RKO (cell line): ENCODE data around the gene CASZ1.

Source experiments
- DNase-seq: peaks from one replicate; pipeline ENCODE4 v3.0.0-alpha.2; 2016; ENCODE audit warnings: low spot score

The CASZ1 gene

DNA sequence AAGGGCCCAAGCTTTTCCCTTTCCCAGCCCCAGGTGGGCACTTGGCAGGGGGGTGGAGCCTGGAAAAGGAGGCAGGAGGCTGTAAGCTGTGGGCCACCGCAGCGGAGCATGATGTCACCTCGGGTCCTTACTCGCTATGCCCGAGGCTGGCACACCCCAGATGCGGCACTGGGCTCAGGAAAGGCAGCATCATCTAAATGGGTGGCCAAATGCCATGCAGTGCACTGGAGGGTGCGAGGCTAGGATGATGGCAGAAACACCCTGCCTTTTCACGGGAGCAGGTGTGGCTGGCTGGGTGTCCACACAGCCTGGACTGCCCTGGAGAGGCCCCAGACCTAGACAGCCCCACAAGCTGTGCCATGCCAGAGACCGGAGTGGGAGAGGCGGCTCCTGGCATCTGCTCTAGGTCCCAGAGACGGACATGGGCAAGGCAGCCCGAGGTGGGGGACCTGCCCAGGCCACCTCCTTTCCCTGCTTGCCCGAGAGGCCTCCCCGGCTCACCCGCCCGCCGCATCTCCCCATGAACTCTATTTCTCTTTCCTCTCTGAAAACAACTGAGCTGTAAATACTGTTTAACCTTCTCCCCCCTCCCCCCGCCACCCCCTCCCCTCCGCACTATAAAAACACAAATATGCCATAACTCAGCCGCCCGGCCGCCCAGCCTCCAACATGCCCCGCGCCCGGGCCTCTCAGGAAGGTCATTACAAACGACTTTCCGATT is 124.7 kb downstream of the CASZ1 start:
- DNase-seq = no peak

DNA sequence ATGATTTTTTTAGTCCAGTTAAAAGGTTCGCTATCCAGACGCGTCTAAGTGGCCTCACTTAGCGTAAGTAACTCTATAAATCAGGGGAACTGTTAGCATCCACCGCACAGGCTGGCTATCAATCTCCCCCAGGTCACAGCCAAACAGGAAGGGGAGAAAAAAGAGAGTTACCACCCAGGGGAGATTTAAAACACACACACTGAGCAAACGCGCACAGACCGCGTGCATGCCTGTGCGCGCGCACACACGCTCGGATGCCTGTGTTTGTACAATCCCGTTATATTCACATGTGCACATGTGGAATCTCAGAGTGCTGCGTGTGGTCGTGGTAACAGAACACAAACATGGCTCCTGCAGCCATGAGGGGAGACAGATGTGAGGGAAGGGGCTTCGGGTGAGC is 125.4 kb downstream of the CASZ1 start:
- no peak for DNase-seq

DNA sequence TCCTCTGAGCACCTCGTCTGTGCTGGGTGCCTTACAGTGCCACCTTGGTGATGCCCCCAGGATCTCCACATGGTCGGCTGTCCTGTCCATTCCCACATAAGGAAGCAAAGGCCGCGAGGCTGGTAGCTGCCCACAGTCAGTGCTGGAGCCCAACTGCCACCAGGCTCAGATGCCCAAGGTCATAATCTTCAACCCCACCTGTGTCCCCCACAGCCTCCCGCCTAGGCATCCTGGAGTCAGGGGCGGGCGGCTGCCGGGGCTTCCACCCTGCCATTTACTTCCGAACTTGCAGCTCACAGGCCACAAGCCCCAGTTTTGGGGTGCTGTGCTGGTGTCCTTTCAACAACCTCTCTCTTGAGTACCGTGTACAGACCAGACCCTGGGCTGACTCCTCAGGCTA is 126.3 kb downstream of the CASZ1 start:
- no peak for DNase-seq

DNA sequence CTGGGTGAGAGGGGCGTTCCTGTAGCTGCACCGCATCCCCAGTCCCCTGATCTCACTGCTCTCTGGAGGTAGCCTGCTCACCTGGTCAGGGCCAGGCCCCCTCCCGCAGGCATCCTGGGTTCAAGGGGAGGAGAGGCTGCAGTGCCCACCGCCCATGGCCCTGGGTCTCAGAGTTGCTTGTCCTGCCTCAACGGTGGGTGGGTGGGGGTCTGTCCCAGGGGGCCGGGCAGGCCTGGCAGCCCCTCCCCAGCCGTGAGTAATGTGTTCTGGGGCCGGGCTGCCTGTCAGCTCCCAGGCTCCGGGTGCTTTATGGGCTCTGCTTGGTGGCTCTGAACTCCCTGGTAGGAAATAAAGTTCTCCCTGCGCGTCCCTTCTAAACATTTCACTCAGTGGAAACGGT is 126.9 kb downstream of the CASZ1 start:
- DNase-seq = no peak

DNA sequence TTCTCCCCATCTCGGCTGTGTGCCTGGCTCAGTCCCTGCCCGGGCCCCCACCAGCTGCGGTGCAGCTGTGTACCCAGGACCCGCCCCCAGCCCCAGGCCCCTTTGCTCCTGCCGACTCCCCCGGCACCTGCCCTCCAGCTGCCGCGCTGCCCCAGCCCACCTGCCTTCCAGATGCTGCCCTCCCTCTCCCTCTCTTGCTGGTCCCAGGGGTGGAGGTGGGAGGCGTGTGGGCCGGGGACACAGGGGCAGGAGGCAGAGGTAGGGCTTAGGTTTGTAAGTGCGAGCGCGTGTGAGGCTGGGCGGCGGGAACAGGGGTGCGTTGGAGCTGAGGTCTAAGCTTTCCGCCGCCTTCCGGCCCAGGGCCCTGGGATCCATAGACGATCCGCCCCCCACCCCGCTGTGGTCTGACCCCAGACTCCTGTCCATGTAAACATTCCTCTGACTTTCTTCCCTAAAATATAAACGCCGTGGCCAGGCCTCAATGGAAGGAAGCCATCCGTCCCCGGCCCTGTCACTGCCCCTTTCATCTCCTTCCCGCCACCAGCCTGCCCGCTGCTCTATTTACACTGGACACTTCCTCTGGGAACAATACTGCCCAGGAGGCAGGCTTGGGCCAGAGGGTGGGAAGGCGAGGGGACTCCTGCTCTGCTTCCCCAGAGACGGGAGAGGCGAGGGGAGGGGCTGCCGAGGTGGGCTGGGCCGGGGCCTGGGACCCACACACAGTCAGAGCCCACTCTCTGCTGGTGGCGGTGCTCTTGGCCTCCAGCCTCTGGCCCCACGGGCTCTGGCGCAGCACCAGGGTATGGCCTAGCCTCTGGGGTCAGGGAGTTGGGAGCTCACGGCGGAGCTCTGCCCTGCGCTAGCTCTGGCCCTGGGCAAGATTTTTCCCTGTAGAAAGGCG is 128.3 kb downstream of the CASZ1 start:
- DNase-seq = no peak

DNA sequence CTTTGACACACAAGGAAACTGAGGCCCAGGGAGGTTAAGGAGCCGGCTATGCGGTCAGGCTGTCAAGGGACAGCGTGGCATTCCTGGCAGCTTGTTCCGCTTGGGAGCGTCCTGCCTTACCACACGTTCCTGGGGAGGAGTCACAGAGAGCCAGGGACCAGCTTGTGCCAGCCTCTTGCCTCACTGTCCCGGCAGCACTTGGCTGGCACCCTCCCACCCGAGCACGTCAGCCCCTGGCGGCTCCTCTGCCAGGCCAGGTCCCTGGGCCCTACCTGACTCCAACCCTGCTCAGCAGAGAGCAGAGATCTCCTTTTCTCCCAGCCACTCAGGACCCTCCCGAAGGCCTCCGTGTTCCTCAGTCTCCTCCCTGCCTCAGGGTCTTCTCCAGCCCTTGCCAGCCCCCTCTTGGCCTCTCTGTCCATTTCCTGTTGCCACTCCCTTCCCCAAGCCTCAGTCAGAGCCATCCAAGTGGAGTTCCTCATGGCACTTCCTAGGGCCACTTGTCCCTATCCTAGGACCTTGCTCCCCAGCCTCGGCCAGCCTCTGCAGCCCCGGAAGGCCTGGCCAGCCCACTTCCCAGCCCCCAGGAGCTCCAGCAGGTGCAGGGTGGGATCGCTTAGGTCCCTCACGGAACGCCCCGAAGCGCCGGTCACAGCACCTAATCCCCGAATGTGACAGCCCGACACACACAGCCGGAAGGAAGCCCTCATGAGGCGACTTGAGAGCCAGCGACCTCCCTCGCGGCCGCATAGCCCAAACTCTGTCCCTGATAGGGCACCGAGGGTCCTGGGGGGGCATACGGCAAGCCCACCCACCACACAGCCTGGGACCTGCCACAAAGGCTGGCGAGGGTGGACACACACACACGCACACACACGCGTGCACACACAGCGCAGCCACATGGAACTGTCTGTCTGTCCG is 130.3 kb downstream of the CASZ1 start:
- DNase-seq = no peak

DNA sequence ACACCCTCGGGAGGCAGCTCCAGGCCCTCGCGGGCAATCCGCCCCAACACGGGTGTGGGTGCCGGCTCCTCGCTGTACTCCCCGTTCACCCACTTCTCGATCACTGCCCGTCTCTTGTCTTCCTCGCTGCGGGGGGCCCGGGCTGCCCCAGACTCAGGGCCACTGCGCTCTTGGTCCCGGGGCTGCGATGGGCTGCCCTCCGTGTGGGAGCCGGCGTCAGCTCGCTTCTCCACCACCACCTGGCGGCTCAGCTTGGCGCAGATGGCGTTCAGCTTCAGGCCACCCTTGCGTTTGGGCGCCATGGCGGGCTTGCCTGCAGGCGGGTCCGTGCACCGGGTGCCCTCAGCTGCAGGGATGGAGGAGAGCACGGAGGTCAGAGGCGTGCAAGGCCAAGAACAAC is 131.2 kb downstream of the CASZ1 start:
- DNase-seq = no peak

DNA sequence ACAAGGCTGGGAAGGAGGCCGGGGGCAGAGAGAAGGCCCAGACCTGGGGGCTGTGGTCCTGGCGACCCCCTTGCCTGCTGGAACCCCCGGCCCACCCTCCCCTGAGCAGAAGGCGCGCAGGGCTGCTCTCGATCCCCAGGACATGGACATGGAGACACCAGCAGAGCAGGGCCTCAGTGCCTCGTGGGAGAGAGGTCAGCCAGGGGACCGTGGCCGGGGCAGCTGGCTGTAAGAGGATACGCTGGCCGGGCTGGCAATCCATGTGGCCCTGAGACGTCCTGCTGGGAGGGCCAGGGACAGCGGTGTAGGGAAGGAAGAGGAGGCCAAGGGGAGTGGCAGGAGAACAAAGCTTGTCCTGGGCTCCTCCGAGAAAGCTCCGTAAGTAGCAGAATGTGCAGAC is 132.2 kb downstream of the CASZ1 start:
- DNase-seq = no peak

DNA sequence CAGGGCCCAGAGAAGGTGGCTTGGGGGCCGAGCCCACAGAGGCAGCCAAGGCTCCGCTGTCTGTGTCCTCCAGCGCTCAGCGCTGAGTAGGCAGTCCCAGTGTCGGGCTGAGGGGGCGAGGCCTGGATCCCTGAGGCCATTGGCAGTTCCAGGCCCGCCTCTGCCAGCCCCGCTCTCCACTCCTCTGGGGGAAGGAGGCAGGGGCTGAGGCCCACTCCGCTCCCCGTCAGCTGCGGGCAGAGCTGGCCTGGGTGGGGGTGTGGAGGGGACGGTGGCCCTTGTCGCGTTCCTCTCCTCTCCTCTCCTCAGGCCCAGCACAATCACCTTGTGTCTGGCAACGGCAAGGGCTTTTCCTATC is 132.8 kb downstream of the CASZ1 start:
- no peak for DNase-seq

DNA sequence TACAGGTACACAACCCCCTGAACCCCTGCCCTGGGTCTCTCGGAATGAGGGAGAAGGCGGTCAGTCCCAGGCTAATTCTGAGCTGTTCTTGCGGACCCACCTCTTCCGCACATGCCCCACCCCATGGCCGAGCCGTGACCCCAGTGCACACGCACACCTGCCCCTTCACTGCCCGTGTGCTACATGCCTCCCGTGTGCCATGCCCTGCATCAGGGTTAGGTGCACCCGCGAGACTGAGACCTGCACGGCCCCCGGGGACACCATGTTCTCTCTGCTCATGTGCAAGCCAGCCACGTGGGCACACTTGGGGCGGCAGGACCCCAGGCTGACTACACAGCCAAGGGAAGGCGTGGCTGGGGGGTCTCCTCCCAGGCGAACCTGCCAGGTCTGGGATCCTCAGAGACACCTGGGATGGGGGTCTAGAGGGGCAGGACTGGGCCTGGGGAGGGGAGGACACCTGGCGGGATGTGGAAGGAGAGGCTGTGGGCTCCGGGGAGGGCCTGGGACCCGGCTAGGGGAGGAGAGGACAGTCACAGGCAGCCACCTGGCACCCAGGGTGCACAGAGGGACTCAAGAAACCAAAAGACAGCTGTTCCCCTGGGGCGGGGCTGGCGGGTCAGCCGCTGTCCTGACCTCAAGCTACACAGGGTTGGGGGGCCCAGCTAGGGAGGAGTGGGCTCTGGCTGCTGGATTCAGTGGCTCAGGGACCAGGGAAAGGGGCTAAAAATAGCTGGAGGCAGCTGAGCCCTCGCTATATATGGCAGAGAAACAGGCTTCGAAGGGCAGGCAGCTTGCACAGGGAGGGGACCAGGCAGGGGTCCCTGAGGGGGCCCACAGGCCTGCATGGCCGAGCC is 133.4 kb downstream of the CASZ1 start:
- no peak for DNase-seq

DNA sequence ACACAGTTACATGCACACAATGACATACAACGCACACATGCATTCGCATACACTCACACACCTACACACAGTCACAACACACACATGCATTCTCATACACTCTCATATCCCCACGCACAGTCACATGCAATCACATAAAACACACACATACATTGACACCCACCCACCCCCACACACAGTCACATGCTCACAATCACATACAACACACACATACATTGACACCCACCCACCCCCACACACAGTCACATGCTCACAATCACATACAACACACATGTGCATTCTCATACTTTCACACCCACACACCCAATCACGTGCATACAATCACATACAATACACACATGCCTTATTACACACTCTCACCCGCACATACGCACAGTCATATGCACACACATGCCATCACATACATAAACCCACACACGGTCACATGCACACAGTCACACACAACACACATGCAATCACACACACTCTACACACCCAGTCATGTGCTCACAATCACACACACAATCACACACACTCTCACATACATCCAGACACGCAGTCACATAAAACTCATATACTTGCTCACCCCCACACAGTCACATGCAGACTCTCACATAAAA is 134.3 kb downstream of the CASZ1 start:
- no peak for DNase-seq

DNA sequence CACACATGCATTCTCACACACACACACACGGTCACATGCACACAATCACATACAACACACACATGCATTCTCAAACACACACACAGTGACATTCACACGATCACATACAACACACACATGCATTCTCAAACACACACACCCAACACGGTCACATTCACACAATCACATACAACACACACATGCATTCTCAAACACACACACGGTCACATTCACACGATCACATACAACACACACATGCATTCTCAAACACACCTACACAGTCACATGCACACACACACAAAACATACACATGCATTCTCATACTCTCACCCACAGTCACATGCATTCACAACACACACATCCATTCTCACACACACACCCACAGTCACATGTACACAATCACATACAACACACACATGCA is 135.0 kb downstream of the CASZ1 start:
- no peak for DNase-seq

DNA sequence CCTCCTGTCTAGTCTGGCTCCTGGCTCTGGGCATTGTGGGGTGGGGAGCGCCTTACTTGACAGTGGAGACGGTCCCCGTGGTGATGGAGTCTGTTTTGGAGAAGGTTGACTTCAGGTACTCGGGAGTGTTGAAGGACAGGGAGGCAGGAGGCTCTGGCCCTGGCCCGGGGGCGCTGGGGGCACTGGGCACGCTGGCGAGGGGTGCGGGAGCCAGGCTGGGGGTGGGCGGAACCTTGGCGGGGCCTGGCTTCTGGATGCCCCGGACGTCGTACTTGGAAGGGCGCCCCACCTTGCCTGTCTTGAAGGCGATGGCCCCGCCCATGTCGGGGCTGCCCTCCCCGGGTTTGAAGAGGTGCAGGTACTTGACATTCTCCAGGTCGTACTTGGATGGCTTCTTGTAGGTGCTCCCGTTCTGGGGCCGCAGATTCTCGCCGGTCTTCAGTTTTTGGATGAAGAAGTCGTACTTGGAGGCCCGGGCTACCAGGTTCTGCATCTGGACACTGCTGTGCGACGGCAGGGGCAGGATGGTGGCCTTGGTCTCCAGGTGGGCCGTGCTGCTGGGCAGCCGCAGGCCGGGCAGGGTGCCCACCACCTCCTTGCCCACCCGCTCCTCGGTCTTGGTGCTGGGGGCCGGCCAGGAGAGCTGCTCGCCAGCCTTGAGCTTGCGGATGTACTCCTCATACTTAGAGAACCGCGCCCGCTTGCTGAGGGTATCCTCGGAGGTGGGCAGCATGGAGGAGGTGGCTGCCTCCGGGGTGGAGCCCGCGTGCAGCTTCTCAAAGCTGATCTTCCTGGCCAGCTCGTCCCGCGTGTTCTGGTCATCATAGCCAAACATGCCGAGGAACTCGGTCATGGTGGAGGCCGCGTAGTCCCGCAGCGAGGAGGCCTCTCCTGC is 136.6 kb downstream of the CASZ1 start:
- DNase-seq = no peak

DNA sequence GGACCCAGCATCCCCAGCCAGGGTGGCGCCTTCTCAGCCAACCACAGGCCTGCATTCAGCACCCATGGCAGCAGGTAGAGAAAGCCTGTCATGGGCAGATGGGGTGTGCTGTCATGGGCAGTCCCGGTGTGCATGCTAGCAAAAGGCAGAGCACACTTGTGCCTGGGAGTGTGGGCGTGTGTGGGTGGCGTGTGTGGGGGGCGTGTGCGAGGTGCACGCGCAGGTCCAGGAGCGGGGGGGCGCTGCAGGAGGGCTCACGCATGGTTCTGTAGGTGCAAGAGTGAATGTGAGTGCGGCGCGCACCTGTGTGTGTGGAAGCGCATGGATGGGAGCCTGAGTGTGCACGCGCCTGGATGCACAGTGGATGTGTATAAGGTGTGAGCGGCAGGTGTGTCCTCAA is 137.2 kb downstream of the CASZ1 start:
- DNase-seq = no peak

DNA sequence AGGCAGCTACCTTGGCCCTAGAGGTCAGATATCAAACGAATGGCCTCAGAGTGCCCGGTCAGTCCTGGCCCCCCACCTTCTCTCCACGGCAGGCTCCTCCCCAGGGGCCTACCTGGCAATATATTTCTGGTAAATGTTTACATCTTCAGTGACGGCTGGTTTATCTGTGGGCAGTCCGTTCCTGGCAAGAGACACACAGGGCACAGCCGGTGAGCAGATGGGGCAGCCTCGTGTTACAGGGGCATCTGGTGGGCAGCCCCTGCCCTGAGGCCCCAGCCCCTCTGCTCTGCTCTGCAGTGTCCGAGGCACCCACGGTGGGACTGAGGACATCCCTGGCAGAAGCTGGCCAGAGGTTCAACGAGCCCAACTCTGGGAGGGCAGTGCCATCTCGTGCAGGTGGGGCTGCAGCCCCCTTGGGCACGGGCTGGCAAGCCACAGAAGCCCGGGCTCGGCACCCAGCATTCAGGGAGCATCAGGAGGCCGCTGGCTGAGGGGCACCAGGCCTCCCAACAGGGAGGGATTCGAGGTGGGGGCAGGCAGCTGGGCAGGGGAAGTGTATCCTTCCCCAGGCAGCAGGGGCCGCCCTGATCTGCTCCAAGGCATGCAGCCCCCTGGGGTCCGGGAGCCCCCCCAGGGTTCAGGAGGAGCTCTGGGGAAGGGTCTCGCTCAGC is 137.9 kb downstream of the CASZ1 start:
- DNase-seq = no peak

DNA sequence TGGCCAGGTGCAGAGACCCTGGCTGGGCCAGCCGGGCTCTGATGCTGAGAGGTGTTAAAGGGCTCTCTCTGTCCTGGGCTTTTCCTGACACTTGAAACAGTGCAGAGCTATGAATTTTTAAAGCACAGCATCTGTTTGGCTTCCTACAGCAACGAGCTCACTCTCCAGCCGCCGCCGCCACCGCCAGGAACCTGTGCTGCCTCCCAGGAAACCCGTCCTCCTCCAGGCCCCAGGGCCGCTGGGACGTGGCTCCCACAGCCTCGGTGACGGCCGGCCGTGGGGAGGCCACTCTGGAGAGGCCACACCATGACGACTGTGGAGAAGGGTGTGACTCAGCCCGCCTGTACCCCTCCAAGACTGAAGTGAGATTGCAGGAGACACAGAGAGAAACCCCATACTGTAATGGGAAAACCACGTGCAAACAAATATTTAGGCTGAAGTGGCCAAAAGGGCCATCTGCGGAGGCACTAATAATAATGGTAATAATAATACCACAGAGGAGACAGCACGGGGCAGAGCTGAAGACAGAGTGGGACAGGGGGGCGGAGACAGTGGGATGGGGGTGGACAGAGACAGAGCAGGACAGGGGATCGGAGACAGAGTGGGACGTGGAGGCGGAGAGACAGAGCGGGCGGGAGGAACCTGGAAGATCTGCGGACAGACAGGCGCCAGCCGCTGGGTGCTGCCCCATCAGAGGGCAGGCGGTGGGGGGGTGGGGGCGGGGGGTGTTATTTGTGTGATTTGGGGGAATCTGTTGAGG is 139.2 kb downstream of the CASZ1 start:
- no peak for DNase-seq

DNA sequence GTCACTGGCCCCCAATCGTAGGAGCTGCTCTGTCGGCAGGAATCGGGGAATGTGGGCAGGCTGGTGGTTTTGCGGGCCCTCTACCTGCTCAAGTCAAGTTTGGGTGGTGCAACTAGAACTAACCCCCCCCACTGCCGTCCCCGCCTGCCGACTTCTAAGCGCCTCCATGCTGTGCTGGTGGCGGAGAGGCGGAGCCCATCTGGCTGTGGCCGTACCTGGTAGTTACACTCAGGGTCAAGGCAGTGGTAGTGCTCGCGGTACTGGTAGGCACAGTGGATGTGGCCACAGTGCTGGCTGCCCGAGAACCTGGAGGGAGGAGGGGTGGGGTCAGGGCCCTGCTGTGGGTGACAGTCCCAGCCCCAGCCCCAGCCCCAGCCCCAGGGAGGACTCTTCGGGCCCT is 140.0 kb downstream of the CASZ1 start:
- no peak for DNase-seq

DNA sequence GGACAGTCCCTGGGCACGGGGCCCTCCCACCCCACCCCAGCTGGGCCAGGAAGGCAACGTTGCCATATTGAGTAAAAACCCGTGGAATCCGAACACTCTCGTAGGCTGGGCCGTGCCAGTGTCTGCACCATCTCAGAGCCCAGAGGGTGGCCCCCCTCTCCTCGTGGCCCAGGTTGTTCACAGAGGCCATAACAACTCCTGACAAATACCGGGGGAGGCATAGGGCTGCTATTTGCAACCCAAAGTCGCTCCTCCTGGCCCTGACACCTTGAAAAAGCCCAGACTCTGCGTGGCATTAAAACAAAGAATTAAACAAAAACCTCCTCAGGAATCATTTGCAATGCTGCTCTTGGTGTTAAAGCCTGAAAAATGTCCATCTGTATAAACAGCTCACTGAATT is 141.4 kb downstream of the CASZ1 start:
- DNase-seq = no peak
